ENCODE results near the gene VDAC1.

DNA sequence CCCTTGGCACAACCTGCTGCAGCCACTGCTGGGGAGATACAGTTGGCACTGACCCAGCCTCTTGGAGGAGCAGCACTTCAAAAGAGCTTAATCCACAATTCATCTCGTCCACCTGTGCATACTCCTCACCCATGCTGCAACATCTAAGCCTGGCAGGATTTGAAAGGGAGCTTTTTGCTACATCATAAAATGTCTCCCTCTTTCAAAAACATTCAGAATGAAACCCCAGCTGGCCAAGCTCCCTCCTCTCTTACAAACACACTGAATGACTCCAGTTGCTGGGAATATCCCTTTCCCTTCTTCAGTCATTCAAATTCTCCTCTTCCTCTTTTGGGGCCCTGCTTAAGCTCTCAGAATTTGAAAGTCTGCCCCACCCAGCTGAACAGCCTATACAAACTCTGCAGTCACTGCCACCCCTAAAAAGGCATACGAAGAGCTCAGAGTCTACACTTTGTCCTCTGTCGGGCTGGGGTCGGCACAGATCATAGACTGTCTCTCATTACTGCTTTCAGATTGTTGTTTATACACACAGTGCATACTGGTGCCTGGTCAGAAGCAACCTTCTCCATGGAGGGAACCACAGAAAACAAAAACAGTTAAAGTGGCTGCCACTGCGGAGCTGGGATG, 27.5 kb downstream of the VDAC1 start:
- TF ChIP-seq, protein P1, sequence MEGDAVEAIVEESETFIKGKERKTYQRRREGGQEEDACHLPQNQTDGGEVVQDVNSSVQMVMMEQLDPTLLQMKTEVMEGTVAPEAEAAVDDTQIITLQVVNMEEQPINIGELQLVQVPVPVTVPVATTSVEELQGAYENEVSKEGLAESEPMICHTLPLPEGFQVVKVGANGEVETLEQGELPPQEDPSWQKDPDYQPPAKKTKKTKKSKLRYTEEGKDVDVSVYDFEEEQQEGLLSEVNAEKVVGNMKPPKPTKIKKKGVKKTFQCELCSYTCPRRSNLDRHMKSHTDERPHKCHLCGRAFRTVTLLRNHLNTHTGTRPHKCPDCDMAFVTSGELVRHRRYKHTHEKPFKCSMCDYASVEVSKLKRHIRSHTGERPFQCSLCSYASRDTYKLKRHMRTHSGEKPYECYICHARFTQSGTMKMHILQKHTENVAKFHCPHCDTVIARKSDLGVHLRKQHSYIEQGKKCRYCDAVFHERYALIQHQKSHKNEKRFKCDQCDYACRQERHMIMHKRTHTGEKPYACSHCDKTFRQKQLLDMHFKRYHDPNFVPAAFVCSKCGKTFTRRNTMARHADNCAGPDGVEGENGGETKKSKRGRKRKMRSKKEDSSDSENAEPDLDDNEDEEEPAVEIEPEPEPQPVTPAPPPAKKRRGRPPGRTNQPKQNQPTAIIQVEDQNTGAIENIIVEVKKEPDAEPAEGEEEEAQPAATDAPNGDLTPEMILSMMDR (IDR thresholded peaks at IDR 0.05): no peak
- TF ChIP-seq POLR2A (IDR thresholded peaks at IDR 0.05): no peak
